NCI-H2196 treated with DMSO at 0.1 percent for 48 hours (cell line): Measurements from ENCODE around the gene ETFBKMT.
A peak's percentile ranks its signal among the peaks of the same experiment; 100 is the strongest.
"Not testable (repeated sequence)": the region's sequence is repeated elsewhere in the genome, so short reads cannot be mapped to it uniquely, and the experiment has no call there.

Source experiments
- DNase-seq: peaks from one replicate; lab custom pipeline; 2025; ENCODE audit not compliant: unreplicated experiment; lab: John Stamatoyannopoulos, UW

ETFBKMT gene

DNA sequence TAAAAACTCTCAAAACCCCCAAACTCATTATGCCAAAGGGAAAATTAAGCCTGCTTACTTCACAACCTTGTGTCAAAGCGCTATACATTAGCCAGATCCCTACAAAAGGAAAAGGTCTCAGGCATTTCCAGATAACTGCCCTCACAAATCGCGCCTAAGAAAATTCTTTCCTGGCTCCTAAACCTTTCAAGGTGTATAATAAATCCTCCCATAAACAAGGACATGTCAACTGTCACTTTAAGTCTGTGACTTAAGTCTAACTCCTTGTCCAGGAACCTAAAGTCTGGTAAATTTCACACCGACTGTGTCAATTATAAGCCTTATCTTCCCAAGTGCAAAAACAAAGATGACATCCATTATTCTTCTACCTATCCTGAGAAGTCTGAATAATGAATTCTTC, 4.3 kb upstream of the ETFBKMT start:
- DNase-seq, result no peak

DNA sequence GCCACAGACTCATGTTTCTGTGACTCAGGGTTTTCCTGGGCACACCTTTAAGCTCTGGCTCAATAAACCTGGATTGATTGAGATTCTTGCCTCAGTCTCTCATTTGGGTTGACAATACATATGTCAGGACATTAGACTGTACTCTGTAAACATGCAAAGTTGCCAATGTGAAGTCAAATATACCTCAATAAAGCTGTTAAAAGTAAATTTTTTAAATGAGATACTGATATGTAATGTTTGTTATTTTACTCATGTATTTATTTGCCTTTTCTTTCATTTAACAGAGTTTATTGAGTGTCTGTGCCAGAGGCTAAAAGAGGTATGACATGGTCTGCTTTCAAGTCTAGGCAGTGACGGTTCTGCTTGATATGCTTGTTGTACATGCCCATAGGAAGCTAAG, 3.7 kb upstream of the ETFBKMT start:
- no peak for DNase-seq

DNA sequence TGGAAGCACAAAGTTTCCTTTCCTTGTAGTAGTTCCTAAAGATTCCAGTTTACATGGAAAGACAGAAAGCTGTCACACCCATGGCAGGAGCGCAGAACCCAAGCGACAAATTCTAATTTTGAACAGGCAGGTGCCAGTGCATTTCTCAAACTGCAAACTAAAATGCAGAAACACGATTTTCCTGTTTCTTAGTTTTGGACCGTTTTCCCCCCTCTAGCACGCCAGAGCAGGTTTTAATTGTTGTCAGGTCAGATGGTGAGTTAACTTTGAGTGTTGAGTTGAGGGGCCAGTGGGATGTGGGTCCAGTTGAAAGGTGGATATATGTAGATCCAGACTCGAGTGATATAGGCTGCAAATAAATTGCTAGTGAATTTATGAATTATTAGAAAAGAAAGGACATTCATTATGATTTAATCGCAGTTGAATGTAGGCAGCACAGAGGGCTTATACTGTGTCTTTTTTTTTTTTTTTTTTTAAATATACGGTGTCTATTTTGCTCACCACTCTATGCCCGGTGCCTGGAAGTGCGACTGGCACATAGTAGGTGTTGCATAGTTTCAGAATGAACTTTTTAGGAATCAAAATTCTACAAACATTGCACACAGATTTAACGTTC, 909 bp upstream of the ETFBKMT start:
- DNase-seq, result no peak

DNA sequence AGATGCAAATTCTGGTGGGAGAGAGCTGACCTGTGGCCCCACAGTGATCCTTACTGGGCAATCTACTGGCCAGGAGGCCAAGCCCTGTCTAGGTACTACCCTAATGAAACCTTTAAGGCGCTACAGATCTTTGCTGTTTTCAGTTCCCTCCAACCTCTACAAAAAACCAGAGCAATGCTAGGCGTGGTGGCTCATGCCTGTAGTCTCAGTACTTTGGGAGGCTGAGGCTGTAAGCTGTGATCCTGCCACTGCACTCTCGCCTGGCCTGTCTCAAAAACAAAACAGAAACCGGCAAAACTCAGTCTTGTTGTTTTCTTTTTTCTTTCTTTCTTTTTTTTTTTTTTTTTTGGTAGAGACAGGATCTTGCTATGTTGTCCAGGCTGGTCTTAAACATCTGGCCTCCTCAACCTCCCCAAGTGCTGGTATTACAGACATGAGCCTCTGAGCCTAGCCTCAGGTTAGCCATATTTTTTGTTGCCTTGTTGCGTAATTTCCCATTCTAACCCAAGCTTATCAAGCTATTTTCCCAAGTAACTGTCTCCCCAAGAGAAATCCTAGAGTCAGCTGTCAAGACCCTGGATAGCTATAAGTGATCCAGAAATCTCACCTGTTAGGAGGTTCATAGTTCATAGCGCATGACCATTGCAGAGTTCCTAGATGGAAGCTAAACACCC, 2.8 kb downstream of the ETFBKMT start:
- DNase-seq, result no peak

DNA sequence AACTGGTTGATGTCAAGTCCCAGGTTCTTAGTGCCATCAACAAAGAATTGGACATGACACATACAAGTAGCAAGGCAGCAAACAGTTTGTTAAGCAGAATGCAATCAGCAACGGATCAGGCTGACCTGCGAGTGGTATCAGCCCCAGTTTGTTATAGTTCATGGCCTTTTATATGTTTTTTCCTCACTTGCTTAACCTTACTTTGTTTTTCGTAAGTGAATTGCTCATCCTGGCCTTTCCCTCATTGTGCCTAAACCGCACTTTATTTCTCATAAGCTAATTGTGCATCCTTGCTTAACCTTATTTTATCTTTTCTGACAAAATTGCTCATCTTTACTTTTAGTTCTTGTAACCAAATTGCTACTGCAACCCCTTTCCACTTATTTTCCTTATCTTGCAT, 4.1 kb downstream of the ETFBKMT start:
- DNase-seq, result no peak

DNA sequence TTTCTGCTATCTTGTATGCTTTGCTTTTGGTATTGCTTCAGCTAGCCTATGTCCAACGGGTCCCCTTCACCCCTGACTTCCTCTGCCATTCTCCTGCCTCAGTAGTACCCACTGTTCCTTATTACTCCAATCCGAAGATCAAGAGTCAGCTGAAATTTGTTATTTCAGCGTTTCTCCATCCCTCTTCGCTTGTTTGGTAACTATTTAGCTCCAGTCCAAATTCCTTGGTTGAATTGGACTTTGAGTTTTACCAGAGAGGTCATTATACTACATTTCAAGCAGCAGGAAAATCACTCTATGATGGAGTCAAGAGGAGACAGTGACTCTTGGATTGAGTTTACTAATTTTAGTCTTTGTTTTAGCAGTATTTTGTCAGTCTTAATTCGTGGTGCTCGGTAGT, 4.5 kb downstream of the ETFBKMT start:
- no peak for DNase-seq

DNA sequence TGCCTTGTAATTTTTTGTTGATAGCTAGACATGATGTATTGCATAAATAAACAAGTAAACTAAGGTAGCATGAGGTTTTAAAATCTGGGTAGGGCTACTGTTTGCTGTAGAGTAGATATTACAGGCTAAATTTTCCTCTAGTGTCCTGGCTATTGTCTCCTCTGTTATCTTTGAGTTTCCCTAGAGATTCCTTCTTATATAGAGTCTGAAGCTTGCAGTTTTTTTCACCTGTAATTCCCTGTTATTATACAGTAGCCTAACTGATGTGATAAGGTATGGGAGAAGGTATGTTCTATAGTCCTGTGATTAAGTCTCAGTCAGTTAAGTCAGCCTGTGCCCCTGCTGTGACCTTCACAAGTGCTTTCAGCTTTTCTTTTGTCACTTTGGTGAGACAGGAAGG, 9.5 kb downstream of the ETFBKMT start:
- DNase-seq, result no peak

DNA sequence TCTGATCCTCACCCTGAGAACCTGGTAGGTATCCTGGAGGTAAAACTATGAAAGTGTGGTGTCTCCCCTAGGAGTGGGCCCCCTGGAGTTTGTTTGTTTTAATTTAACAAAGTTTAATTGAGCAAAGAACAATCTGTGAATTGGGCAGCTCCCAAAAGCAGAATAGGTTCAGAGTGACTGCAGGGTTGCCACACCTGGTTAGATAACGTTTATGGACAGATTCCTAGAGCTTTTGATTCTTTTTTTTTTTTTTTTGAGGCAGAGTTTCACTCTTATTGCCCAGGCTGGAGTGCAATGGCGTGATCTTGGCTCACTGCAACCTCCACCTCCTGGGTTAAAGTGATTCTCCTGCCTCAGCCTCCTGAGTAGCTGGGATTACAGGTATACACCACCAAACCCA, 10.1 kb downstream of the ETFBKMT start:
- not testable (repeated sequence) for DNase-seq

DNA sequence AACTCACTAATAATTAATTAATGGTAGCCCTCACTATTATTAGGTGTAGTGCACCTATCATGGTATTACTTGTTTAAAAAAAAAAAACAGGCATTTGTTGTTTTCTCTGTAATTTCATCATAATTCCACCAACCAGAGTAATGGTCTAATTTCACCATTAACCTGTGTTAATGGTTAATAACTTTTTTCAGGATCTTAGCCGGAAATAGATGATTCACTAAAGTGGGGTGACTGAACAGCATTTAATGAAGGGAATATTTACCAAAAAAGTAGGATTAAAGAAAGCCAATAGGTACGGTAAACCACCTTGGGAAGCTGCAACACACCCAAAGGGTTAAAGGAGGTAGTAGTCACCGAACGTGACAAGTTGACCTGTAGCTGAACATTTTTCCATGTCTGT, 13.0 kb downstream of the ETFBKMT start:
- no peak for DNase-seq

DNA sequence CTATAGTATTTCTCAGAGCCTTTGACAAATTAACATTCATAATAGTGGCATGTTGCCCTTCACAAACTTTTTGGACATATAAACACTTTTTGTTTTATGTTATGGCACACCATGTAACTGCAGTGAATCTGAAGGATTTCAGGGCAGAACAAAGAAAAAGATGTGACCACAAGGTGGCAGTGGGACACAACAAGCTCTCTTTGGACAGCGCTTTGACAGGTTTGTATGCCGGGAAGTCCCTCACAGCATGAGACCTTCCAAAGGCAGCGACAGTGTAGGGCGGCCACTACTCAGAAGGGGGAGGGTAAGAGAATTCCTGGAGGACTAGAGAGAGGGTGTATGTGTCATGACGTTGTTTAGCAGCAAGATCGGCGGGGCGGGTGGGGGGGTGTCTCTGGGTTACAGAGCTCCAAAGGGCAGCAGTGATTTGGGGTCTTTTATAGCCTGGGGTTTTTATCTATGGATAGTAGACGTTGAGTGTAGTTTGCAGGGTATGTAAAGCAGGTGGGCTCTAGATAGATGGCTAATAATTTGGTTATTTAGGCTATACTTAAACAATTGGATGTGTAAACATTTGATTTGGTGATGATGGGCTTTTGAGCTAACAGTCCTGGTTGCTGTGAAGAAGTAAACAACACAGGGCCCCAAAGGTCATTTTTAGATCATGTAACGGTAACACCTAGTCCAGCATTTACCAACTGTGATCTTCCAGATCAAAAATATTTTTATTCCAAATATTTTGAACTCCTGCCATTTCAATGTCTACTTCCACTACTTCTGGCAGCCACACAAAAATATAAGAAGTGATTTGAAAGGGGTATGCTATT, 22.9 kb downstream of the ETFBKMT start:
- peak; percentile 7 for DNase-seq

DNA sequence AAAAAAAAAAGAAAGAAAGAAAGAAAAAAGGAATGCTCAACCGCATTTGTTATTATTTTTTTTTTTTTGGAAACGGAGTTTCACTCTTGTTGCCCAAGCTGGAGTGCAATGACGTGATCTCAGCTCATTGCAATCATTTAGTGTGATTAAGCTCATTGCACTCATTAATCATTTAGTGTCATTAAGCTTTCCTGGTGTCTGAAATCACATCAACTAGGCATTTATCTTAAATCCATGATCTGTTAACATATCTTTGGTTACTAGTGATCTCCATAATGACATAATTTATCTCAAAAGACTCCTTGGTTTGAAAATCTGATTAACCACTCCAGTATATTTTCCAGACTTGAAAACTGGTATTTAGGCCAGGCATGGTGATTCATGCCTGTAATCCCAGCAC, 26.3 kb downstream of the ETFBKMT start:
- DNase-seq, result no peak

DNA sequence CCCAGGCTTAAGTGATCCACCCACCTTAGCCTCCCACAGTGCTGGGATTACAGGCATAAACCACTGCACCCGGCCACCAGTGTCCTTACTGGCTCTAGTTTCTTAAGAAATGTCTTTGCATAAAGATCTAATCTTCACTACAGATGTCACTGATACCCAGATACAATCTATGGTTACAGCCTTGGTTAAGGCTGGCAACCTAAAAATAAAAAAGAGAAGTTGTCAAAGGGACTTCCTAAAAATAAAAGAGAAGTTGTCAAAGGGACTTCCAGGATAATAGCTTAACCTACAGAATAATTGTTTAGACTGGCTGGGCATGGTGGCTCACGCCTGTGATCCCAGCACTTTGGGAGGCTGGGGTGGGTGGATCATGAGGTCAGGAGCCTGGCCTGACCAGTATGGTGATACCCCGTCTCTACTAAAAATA, 27.6 kb downstream of the ETFBKMT start:
- DNase-seq, result no peak

DNA sequence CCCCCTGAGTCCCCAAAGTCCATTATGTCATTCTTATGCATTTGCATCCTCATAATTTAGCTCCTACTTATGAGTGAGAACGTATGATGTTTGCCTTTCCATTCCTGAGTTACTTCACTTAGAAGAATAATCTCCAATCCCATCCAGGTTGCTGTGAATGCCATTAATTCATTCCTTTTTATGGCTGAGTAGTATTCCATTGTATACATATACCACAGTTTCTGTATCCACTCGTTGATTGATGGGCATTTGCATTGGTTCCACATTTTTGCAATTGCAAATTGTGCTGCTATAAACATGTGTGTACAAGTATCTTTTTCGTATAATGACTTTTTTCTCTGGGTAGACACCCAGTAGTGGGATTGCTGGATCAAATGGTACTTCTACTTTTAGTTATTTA, 30.4 kb downstream of the ETFBKMT start:
- DNase-seq, result not testable (repeated sequence)

DNA sequence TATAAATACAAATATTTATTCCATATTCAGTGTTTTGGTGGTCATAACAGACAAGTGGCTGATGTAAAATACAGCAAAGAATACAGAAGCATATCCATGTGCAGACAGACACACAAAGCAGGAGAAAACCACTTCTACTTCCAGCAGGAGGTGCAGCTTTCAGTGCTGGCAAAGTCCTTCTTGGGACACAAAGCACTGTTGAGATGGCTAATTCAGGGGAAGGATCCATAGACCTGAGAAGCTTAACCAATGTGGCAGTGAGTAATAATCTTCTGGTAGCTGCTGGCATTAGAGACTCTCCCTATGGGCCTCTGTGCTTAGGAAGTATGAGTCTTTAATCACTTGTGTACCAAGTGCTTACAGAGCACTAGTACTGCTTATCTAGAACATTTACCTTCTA, 42.6 kb downstream of the ETFBKMT start:
- DNase-seq, result no peak

DNA sequence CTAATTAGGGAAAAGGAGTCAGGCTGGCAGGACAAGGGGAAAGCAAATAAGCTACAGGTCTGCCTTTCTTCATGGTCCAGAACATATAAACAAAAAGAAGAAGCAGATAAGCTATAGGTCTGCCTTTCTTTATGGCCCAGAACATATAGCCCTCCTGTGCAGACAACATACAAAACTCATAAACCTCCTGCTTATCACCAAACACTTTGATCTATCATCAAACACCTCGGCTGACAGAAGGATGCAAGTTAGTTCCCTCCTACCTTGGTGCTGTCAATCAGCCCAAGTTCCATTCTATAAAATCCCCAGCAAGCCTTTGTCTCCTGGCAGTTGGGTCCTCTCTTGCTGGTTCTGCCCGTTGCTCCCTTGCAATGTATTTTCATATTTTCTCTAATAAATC, 46.1 kb downstream of the ETFBKMT start:
- no peak for DNase-seq

DNA sequence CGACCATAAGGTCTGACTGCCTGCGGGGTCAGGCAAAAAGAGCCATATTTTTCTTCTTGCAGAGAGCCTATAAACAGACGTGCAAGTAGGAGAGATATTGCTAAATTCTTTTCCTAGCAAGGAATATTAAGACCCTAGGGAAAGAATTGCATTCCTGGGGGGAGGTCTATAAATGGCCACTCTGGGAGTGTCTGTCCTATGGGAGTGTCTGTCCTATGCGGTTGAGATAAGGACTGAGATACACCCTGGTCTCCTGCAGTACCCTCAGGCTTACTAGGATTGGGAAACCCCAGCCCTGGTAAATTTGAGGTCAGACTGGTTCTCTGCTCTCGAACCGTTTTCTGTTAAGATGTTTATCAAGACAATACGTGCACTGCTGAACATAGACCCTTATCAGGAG, 48.6 kb downstream of the ETFBKMT start:
- not testable (repeated sequence) for DNase-seq

DNA sequence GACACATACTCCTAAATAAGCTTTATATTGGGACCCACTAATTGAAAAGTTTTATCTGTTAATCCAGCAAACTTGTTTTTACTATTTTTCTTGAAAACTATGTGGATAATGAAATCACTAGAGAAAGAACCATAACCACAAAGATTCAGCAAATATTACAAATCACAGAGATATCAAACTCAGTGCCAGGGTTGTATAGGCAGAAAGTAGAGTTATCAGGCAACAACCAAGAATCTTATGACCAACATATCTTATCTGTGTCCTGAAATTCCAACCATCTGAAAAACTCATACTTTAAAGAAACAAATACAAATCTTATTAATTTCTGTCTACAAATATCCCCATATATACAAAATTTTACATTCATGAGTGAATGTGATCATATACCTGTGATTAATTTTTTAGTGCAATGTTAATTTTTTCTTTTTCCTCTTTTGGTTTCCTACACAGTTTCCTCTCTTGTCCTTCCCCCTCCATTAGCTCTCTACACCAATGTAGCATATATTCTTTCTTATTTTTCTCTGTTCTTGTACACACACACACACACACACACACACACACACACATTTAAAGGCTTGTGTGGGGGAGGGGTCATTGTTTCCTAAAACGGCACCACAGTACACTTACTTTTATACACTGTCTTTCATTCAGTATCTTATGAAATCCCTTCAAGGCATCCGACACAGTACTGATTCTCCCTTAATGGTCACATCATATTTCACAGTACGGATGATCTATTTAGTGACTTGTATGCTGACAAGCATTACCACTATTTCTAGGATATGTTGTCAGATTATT, 50.7 kb downstream of the ETFBKMT start:
- DNase-seq, result no peak

DNA sequence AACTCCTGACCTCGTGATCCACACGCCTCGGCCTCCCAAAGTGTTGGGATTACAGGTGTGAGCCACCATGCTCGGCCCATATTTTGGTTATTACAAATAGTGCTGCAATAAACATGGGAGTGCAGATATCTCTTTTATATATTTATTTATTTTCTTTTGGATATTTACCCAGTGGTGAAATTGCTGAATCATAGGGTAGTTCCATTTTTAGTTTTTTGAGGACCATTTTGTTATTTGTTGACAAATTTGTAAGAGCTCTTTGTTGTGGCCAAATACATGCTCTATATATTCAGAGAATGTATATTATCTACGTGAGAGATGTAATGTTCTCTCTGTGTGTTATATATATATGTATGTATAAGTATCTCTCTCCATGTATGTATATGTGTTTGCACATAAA, 53.4 kb downstream of the ETFBKMT start:
- DNase-seq, result no peak

DNA sequence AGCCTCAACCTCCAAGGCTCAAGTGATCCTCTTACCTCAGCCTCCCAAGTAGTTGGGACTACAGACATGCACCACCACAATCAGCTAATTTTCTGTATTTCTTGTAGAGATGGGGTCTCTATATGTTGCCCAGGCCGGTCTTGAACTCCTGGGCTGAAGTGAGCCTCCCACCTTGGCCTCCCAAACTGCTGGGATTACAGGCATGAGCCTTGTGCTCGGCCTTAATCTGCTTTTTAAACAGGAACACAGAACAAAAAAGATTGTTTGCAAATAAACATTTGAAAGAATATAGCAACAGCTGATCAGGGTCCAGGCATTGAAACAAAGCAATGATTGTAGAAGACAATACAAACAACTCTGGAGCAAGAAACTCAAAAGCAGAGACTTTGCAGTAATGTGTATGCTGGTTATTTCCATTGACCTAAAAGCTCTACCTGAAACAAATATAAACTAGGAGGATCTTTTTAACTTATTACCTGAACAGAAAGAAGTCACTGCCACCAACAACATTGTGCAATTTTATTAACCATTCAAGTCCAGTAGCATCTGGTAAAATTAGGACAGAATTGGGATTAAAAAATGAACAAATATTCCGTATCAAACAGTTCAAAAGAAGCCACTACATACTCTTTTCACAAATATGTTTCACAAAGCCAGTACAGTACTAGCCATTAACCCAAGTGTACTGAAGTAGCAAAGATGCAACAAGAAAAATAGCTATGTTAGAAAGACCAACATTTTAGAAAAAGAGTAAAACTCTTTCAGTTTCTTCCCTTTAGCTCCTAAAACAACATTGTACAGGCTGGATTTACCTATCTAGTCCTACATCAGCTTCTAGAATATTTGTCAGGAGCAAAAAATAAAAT, 55.2 kb downstream of the ETFBKMT start:
- no peak for DNase-seq

DNA sequence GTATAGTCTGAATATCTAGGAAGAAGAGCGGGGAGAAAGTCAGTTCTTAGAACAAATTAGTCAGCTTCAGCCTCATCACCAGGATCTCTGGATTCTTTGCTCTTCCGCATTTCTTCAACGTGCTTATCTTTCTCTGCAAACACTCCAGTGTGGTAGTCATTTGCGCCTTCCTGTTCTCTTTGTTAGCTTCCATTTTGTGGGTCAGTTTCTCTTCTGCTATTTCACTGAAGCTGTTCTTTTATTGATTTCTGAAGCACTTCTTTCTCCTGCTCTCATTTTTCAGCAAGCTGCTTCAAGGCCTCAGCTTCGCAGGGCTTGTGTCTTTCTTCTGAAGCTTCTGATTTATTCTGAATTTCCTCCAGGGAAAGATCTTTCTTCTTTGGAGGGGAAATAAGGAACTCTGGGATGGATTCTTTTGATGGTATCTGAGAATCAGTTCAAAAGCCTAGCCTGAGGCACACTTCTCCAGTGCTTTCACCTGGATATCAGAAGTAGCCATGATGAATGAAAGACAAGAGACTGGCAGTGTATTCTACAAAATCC, 55.9 kb downstream of the ETFBKMT start:
- no peak for DNase-seq
